Fibroblast of skin of right quadriceps (primary cell): ENCODE measurements around the gene IL36RN.

Experiments
- DNase-seq: peaks from one replicate; pipeline ENCODE4 v3.0.0-alpha.2; 2013

IL36RN gene

GRCh38 chr2:113050921-113051895 is 7.8 kb upstream of the IL36RN start:
- no peak for DNase-seq

- DNase-seq, result no peak
Measured at GRCh38 chr2:113052396-113052917, 6.5 kb upstream of the IL36RN start, which contains the start of gene IL36B. Gene IL36B, minus strand, starts transcription at chr2:113052867.

GRCh38 chr2:113053666-113054065 is 5.3 kb upstream of the IL36RN start:
- DNase-seq, result no peak

GRCh38 chr2:113054066-113054465 is 4.9 kb upstream of the IL36RN start:
- DNase-seq, result no peak

- DNase-seq, result no peak
Measured at GRCh38 chr2:113056521-113056920, 2.5 kb upstream of the IL36RN start.

- no peak for DNase-seq
Measured at GRCh38 chr2:113057117-113057516, 1.9 kb upstream of the IL36RN start.

- no peak for DNase-seq
Measured at GRCh38 chr2:113058411-113058994, 495 bp upstream of the IL36RN start.

- DNase-seq, result no peak
Measured at GRCh38 chr2:113060396-113060795, 1.4 kb downstream of the IL36RN start.

GRCh38 chr2:113060796-113061195 is 1.8 kb downstream of the IL36RN start:
- DNase-seq, result no peak

- DNase-seq, result no peak
Measured at GRCh38 chr2:113061241-113061640, 2.2 kb downstream of the IL36RN start.

GRCh38 chr2:113061896-113062770 is 3.1 kb downstream of the IL36RN start:
- DNase-seq, result no peak

GRCh38 chr2:113064281-113064680 is 5.3 kb downstream of the IL36RN start:
- DNase-seq, result no peak

- DNase-seq, result no peak
Measured at GRCh38 chr2:113064898-113065297, 5.9 kb downstream of the IL36RN start.

- no peak for DNase-seq
Measured at GRCh38 chr2:113067681-113068080, 8.7 kb downstream of the IL36RN start, which contains the start of gene IL1F10. Gene IL1F10, plus strand, starts transcription at chr2:113067970. Its CDS starts 4,769 bp downstream, at chr2:113072739.

GRCh38 chr2:113068249-113068648 is 9.3 kb downstream of the IL36RN start:
- DNase-seq, result no peak

GRCh38 chr2:113068706-113069485 is 9.9 kb downstream of the IL36RN start:
- no peak for DNase-seq

- DNase-seq, result no peak
Measured at GRCh38 chr2:113069676-113070605, 10.9 kb downstream of the IL36RN start.

- no peak for DNase-seq
Measured at GRCh38 chr2:113070606-113070975, 11.6 kb downstream of the IL36RN start.

GRCh38 chr2:113072584-113072983 is 13.6 kb downstream of the IL36RN start:
- no peak for DNase-seq

- DNase-seq, result no peak
Measured at GRCh38 chr2:113073325-113073834, 14.4 kb downstream of the IL36RN start.

GRCh38 chr2:113075030-113075429 is 16.0 kb downstream of the IL36RN start:
- DNase-seq, result no peak
